ENCODE results near the gene DMRT2.

DNA sequence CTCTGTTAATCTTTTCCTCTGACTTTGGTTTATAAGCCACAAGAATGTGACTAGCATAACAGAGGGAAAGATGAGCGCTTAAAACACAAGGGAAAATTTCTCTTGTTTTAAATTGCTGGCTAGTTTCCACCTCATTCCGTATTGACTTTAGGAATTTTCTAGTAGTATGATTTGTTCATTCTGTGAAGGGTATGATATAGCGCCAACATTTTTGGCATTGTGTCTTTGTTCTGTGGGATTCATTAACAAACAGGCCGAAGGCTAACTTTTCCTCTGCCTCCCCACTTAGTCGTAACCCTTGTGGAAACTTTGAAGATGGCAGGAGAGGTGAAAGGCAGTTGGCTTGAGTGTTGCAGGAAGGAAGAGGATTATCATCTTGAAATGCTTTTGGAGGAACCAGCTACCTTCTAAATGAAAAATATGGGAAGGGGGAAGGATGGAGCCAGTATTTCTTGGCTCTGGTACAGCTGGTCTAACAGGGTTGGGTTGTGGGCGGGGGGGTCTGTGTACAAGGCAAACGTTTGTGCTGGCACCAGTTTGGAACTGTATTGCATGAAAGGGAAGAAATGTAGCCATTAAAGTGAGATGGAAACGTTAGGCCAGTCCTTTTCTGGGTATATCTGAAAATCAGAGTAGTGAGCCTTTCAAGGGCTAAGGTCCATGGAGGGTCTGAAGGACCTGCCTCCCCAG lies 21.5 kb upstream of the DMRT2 start:
- TF ChIP-seq, protein P1, sequence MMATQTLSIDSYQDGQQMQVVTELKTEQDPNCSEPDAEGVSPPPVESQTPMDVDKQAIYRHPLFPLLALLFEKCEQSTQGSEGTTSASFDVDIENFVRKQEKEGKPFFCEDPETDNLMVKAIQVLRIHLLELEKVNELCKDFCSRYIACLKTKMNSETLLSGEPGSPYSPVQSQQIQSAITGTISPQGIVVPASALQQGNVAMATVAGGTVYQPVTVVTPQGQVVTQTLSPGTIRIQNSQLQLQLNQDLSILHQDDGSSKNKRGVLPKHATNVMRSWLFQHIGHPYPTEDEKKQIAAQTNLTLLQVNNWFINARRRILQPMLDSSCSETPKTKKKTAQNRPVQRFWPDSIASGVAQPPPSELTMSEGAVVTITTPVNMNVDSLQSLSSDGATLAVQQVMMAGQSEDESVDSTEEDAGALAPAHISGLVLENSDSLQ (IDR thresholded peaks at IDR 0.05) = no peak
- no peak for TF ChIP-seq HDGF (IDR thresholded peaks at IDR 0.05; ENCODE audit: borderline replicate concordance)

Data from HEK293T (cell line).